Activated CD4-positive, alpha-beta T cell treated with anti-CD3 and anti-CD28 coated beads, Interleukin-2, amount 50 U/mL, for 1 hour (primary cell): Measurements from ENCODE around the gene PIERCE2.
"Not testable (repeated sequence)": the region's sequence is repeated elsewhere in the genome, so short reads cannot be mapped to it uniquely, and the experiment has no call there.

Experiments
- DNase-seq: peaks from one replicate; pipeline ENCODE4 v3.0.0-alpha.2; 2020

PIERCE2 gene

DNA sequence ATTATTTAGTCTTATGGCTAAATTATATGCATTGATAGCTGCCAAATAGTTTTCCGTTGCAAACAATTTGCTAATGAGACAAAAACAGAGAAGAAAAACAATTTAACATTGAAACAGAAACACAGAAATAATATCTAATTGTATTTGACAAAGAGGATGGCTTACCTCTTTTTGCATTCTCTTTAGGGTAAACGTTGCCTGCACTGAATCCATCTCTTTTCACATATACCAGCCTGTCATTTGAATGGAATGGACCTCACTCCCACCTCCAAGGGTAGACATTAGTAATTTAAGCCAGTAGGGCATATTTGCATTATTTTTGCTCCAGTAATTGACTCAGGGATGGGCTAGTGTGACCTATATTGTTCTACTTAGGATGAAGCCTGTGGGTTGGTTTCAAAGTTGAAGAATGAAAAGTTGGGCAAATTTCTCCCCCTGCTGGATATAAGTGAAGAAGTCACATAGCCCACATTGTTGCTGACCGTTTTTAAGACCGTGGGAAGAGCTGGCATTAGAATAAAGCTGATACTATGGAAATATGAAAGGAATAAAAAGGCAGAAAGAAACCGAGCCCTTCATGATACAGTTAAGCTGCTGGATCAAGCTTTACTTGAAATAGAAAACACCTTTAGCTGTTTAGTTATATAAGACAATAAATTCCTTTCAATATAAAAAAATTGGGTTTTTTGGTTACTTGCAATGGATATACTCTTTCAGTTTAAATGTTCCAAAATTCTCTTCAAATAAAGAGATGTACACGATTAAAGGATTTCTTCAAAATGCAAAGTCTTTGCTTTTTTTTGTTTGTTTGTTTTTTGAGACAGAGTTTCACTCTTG lies 26.9 kb downstream of the PIERCE2 start:
- DNase-seq, result no peak

DNA sequence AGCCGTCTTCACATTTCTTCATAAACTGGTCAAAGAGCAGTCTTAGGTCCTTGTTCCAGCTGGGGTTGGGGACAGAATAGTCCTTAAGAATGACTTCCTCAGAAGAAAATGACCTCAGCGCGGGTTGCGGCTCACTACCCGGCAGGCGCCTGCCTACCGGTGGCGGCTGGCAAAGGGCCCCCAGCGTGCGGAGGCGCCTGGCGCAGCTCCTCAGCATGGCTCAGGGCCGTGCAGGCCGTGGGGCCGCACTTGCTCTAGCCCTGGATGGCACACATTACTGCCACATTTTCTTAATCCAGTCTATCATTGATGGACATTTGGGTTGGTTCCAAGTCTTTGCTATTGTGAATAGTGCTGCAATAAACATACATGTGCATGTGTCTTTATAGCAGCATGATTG lies 34.8 kb downstream of the PIERCE2 start:
- not testable (repeated sequence) for DNase-seq

- DNase-seq, result not testable (repeated sequence)
Observed at GRCh38 chr15:55445936-55446335, 37.6 kb downstream of the PIERCE2 start.

GRCh38 chr15:55446379-55447029 lies 38.2 kb downstream of the PIERCE2 start:
- DNase-seq, result not testable (repeated sequence)

GRCh38 chr15:55447030-55447394 lies 38.7 kb downstream of the PIERCE2 start:
- DNase-seq, result not testable (repeated sequence)

- DNase-seq, result no peak
Observed at GRCh38 chr15:55457401-55458022, 49.2 kb downstream of the PIERCE2 start.

GRCh38 chr15:55461447-55461846 lies 53.2 kb downstream of the PIERCE2 start:
- no peak for DNase-seq

DNA sequence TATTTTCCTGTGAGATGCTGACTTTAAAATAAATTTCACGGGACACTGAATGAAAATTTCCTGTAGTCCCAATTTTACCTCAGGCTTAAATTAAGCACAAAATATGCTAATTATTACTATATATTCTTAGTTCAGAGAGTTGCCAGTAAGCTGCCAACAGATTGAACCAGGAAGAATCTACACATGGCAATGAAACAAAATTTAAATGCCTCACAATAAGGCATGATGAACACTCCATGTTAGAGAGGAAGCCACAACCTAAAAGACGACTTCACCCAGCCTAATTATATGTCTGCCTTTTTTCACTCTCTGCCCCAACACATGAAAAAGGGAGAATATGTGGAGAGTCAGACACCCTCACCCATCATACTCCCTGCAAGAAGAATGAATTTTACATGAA lies 60.0 kb downstream of the PIERCE2 start:
- no peak for DNase-seq
